Testis (tissue), 2 donors: ENCODE measurements around the gene AARS2.

Experiments used
- POLR2A ChIP-seq: fragments of 450-650 bp; IDR thresholded peaks from one replicate; pipeline ENCODE4 v1.6.1; 2017; ENCODE audit warnings: antibody characterized with exemption, mild to moderate bottlenecking, moderate library complexity
- TF ChIP-seq, protein P1 (sequence below), 3 experiments: fragments of 450-650 bp in 2 of 3; fragments of 200-600 bp in 1 of 3; sonication (generic) in 1 of 3; IDR thresholded peaks; one replicate each; pipeline ENCODE4 v1.5.1; 2016 to 2019; ENCODE audit warnings: antibody characterized with exemption in 3 of 3, mild to moderate bottlenecking in 2 of 3, moderate library complexity in 1 of 3

DNA sequence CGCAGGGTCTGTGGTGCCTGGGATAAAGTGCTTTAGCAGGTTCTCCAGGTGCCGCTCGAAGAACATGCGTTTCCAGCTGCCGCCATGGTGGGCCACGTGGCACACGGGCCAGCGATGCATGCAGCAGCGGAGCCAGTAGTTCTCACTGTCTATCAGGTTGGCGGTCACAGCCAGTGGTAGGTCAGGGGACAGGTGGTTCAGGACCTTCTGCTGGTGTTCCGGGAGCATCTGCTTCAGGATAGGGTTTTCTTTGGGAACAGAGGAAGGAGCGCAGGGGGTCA lies 26.9 kb downstream of the AARS2 start:
- TF ChIP-seq, protein P1, sequence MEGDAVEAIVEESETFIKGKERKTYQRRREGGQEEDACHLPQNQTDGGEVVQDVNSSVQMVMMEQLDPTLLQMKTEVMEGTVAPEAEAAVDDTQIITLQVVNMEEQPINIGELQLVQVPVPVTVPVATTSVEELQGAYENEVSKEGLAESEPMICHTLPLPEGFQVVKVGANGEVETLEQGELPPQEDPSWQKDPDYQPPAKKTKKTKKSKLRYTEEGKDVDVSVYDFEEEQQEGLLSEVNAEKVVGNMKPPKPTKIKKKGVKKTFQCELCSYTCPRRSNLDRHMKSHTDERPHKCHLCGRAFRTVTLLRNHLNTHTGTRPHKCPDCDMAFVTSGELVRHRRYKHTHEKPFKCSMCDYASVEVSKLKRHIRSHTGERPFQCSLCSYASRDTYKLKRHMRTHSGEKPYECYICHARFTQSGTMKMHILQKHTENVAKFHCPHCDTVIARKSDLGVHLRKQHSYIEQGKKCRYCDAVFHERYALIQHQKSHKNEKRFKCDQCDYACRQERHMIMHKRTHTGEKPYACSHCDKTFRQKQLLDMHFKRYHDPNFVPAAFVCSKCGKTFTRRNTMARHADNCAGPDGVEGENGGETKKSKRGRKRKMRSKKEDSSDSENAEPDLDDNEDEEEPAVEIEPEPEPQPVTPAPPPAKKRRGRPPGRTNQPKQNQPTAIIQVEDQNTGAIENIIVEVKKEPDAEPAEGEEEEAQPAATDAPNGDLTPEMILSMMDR (IDR thresholded peaks at IDR 0.05), result no peak
- TF ChIP-seq POLR2A, result no peak
